SK-N-SH (cell line): Measurements from ENCODE around the gene PHACTR3. TPM values are rescaled to one million over a fixed set of nuclear protein-coding genes. Genes with fewer than 3 reads are reported as not detected.
"Not testable (repeated sequence)": the region's sequence is repeated elsewhere in the genome, so short reads cannot be mapped to it uniquely, and the experiment has no call there.

ENCODE experiments used
- CTCF ChIA-PET: fragments of 300-600, 350-600 bp; formaldehyde crosslinking; extraction: SDS; loops from one replicate; lab custom pipeline; 2021; lab: Yijun Ruan, JAX
- POLR2A ChIA-PET: fragments of 350-600 bp; sonication (Branson Sonifier 250); formaldehyde crosslinking; extraction: SDS; loops from one replicate; lab custom pipeline; 2020; ENCODE audit warnings: antibody characterized with exemption, inconsistent platforms; lab: Yijun Ruan, JAX
- DNase-seq: peaks from one replicate; pipeline ENCODE4 v3.0.0; 2012
- H2AFZ ChIP-seq: fragments of 200-600 bp; sonication (generic); 2 replicates; pipeline ENCODE4 v1.8.1; 2016; ENCODE audit warnings: antibody characterized with exemption, mild to moderate bottlenecking, low read depth
- H3F3A ChIP-seq: fragments of 200-600 bp; sonication (generic); replicated peaks from 2 replicates; pipeline ENCODE3; 2016; ENCODE audit warnings: antibody characterized with exemption, mild to moderate bottlenecking; ENCODE audit not compliant: insufficient read depth
- H3K27ac ChIP-seq, 2 experiments: fragments of 200-500 bp in 1 of 2; fragments of 200-600 bp in 1 of 2; sonication (Bioruptor generic) in 1 of 2; sonication (generic), shearing (Covaris generic) in 1 of 2; 2 replicates each; pipeline versions ENCODE4 v1.5.1 to v1.6.1; 2014 to 2016; ENCODE audit warnings: low read depth in 2 of 2, inconsistent platforms in 1 of 2, low read length in 1 of 2, mild to moderate bottlenecking in 1 of 2, mixed read lengths in 1 of 2
- H3K27me3 ChIP-seq: fragments of 200-600 bp; sonication (generic), shearing (Covaris generic); 2 replicates; pipeline ENCODE4 v1.6.1; 2016; ENCODE audit warnings: mixed run types; ENCODE audit not compliant: insufficient read depth
- H3K36me3 ChIP-seq, 2 experiments: fragments of 200-500 bp in 1 of 2; fragments of 200-600 bp in 1 of 2; sonication (Bioruptor generic) in 1 of 2; sonication (generic) in 1 of 2; replicated peaks in 1 of 2; 2 replicates each; pipeline versions ENCODE3 to v1.5.1; 2014 to 2016; ENCODE audit warnings: low read length in 1 of 2, mild to moderate bottlenecking in 1 of 2; ENCODE audit not compliant: insufficient read depth in 2 of 2, control insufficient read depth in 1 of 2
- H3K4me1 ChIP-seq, 2 experiments: fragments of 200-500 bp in 1 of 2; fragments of 200-600 bp in 1 of 2; sonication (Bioruptor generic) in 1 of 2; sonication (generic), shearing (Covaris generic) in 1 of 2; 2 replicates each; pipeline versions ENCODE4 v1.5.1 to v1.6.1; 2014 to 2016; ENCODE audit warnings: low read depth in 1 of 2, low read length in 1 of 2, mixed run types in 1 of 2; ENCODE audit not compliant: insufficient read depth in 2 of 2, control insufficient read depth in 1 of 2
- H3K4me2 ChIP-seq: fragments of 200-600 bp; sonication (generic), shearing (Covaris generic); 2 replicates; pipeline ENCODE4 v1.6.1; 2017; ENCODE audit warnings: mixed run types
- H3K4me3 ChIP-seq, 2 experiments: fragments of 200-500 bp in 1 of 2; fragments of 200-600 bp in 1 of 2; sonication (Bioruptor generic) in 1 of 2; sonication (generic), shearing (Covaris generic) in 1 of 2; 2 replicates each; pipeline versions ENCODE4 v1.5.1 to v1.8.1; 2014 to 2016; ENCODE audit warnings: low read depth in 2 of 2, inconsistent platforms in 1 of 2, low read length in 1 of 2, mild to moderate bottlenecking in 1 of 2, mixed read lengths in 1 of 2, moderate library complexity in 1 of 2
- H3K79me2 ChIP-seq: fragments of 200-600 bp; sonication (generic); 2 replicates; pipeline ENCODE4 v1.8.1; 2017; ENCODE audit warnings: mild to moderate bottlenecking; ENCODE audit not compliant: insufficient read depth
- H3K9ac ChIP-seq: fragments of 200-600 bp; sonication (generic); 2 replicates; pipeline ENCODE4 v1.6.1; 2017; ENCODE audit warnings: mixed run types
- H3K9me2 ChIP-seq: fragments of 200-600 bp; sonication (generic); 2 replicates; pipeline ENCODE4 v1.6.1; 2017; ENCODE audit warnings: mixed run types
- H3K9me3 ChIP-seq: fragments of 200-600 bp; sonication (generic); 2 replicates; pipeline ENCODE4 v1.6.1; 2017; ENCODE audit warnings: mixed run types, mild to moderate bottlenecking, moderate library complexity
- H4K20me1 ChIP-seq: fragments of 200-600 bp; sonication (generic); 2 replicates; pipeline ENCODE4 v1.6.1; 2017; ENCODE audit warnings: mild to moderate bottlenecking, mixed run types; ENCODE audit not compliant: insufficient read depth
- ELF1 ChIP-seq: IDR thresholded peaks from 2 replicates; pipeline ENCODE4 v1.4.0; 2012
- EP300 ChIP-seq, 2 experiments: IDR thresholded peaks; 2 replicates each; pipeline versions ENCODE4 v1.4.0 to v1.6.1; 2012; ENCODE audit warnings: borderline replicate concordance in 1 of 2, low read depth in 1 of 2, low read length in 1 of 2
- EZH2phosphoT487 ChIP-seq: fragments of 200-600 bp; sonication (generic); IDR thresholded peaks from 2 replicates; pipeline ENCODE4 v1.6.1; 2017; ENCODE audit warnings: low read depth, mixed run types, mild to moderate bottlenecking, antibody characterized with exemption, moderate library complexity, borderline replicate concordance
- FOSL2 ChIP-seq: IDR thresholded peaks from 2 replicates; pipeline ENCODE4 v1.4.0; 2012; ENCODE audit warnings: low read depth, mild to moderate bottlenecking, moderate library complexity, borderline replicate concordance
- FOXM1 ChIP-seq: IDR thresholded peaks from 2 replicates; pipeline ENCODE4 v1.4.0; 2012; ENCODE audit warnings: low read depth, mild to moderate bottlenecking
- GABPA ChIP-seq: IDR thresholded peaks from 2 replicates; pipeline ENCODE4 v1.4.0; 2012; ENCODE audit warnings: low read depth, mild to moderate bottlenecking
- GATA2 ChIP-seq: sonication (generic); formaldehyde crosslinking; IDR thresholded peaks from 2 replicates; pipeline ENCODE4 v1.5.0; 2020; ENCODE audit warnings: mild to moderate bottlenecking, missing genetic modification reagents
- IRF3 ChIP-seq: fragments of 150-350 bp; IDR thresholded peaks from 2 replicates; pipeline ENCODE4 v1.6.1; 2016; ENCODE audit warnings: mild to moderate bottlenecking, low read depth, low read length
- JUND ChIP-seq: IDR thresholded peaks from 2 replicates; pipeline ENCODE4 v1.4.0; 2012
- MAX ChIP-seq: IDR thresholded peaks from 2 replicates; pipeline ENCODE4 v1.4.0; 2012; ENCODE audit warnings: low read depth
- MEF2A ChIP-seq: IDR thresholded peaks from 2 replicates; pipeline ENCODE4 v1.4.0; 2012; ENCODE audit warnings: low read depth, borderline replicate concordance
- MXI1 ChIP-seq: IDR thresholded peaks from 2 replicates; pipeline ENCODE4 v1.6.1; 2012; ENCODE audit warnings: mild to moderate bottlenecking, low read depth, low read length, improper control_type of control experiment
- NFIC ChIP-seq: IDR thresholded peaks from 2 replicates; pipeline ENCODE4 v1.4.0; 2012; ENCODE audit warnings: borderline replicate concordance
- NRF1 ChIP-seq: IDR thresholded peaks from 2 replicates; pipeline ENCODE4 v1.6.1; 2012; ENCODE audit warnings: low read depth, mild to moderate bottlenecking, low read length
- PBX3 ChIP-seq: IDR thresholded peaks from 2 replicates; pipeline ENCODE4; 2012
- POLR2AphosphoS5 ChIP-seq: IDR thresholded peaks from 2 replicates; pipeline ENCODE4 v1.6.1; 2012; ENCODE audit warnings: low read depth, low read length
- RCOR1 ChIP-seq: fragments of 150-350 bp; IDR thresholded peaks from 2 replicates; pipeline ENCODE4 v1.6.1; 2017; ENCODE audit warnings: antibody characterized with exemption, low read length
- RFX5 ChIP-seq: IDR thresholded peaks from 2 replicates; pipeline ENCODE4 v1.6.1; 2012; ENCODE audit warnings: mild to moderate bottlenecking, improper control_type of control experiment, low read length
- RXRA ChIP-seq: IDR thresholded peaks from 2 replicates; pipeline ENCODE4 v1.4.0; 2012; ENCODE audit warnings: low read depth, mild to moderate bottlenecking, borderline replicate concordance
- TEAD4 ChIP-seq: IDR thresholded peaks from 2 replicates; pipeline ENCODE4 v1.4.0; 2012; ENCODE audit warnings: mild to moderate bottlenecking, borderline replicate concordance; ENCODE audit not compliant: insufficient read depth
- WGBS: methylation state at CpG from one replicate; pipeline ENCODE4 v1.1.6; 2017; ENCODE audit warnings: low lambda C conversion rate; 5-methylcytosine and 5-hydroxymethylcytosine counted together
- polyA plus RNA-seq, 3 experiments: library from polyadenylated mRNA; depleted of rRNA; stranded (reverse); fragments of >200 nt; gene quantifications; 2 replicates each; pipeline ENCODE4 v1.2.3, GENCODE V29; 2012

The PHACTR3 gene
- polyA plus RNA-seq, 1 of the 3 experiments (the other 2 are of a cell fraction): 0.10 TPM

GRCh38 chr20:59618131-59618530 is 13.8 kb downstream of the PHACTR3 start:
- ChIA-PET POLR2A (no interaction called here), CTCF (interaction anchor here (1.2 to 3.7 kb wide), 4 partner anchors 11 to 131 kb away, joined by 3 to 13 read pairs (median 4); no protein-coding TSS in a partner anchor)
- no peak overlapping the region for H3K4me3 ChIP-seq
- H3K4me1 ChIP-seq: peaks cover 0 to 6% of the 10 kb centered on the region in 2 experiments; a peak in 1 of 4 replicates
- no peak overlapping the region for H3K4me2 ChIP-seq
- H3K27ac ChIP-seq: no peak overlapping the region
- no peaks in the 10 kb centered on the region for H3K9me3 ChIP-seq
- H3K36me3 ChIP-seq: no peaks in the 10 kb centered on the region
- H3K9me2 ChIP-seq: no peaks in the 10 kb centered on the region
- H3K79me2 ChIP-seq: no peaks in the 10 kb centered on the region
- TF ChIP-seq RXRA (no peak), EP300 (IDR thresholded peaks at IDR 0.05; ENCODE audit: borderline replicate concordance in 1 of 2, low read depth in 1 of 2, low read length in 1 of 2) (no peak), GATA2 (CRISPR knock-in tag) (no peak), PBX3 (no peak), FOSL2 (no peak), NRF1 (no peak), NFIC (no peak), MXI1 (no peak), IRF3 (no peak), GABPA (no peak), ELF1 (no peak), RFX5 (no peak), MEF2A (no peak), POLR2AphosphoS5 (no peak), TEAD4 (no peak), MAX (no peak), FOXM1 (no peak), EZH2phosphoT487 (no peak), JUND (no peak), RCOR1 (no peak)
- no peaks in the 10 kb centered on the region for H3F3A ChIP-seq
- H3K9ac ChIP-seq: no peak overlapping the region
- peak; percentile 41 for DNase-seq
- no peaks in the 10 kb centered on the region for H4K20me1 ChIP-seq
- no peak overlapping the region for H2AFZ ChIP-seq
- WGBS: 32% methylated on average over 7 of the region's 8 CpGs
- no peaks in the 10 kb centered on the region for H3K27me3 ChIP-seq

DNA sequence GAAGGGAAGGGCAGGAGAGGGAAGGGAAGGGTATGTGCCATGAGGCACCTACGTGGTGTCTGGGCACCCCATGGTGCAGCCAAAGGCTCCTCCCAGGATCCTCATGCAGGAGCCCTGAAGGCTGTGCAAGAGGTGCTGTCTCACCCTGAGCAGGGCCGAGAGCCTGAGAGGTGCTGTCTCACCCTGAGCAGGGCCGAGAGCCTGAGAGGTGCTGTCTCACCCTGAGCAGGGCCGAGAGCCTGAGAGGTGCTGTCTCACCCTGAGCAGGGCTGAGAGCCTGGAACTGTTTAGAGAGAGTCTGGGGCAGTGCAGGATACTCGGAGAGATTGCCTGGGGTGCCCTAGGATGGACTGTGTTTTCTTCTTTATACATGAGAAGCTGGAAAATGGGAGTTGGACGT is 14.2 kb downstream of the PHACTR3 start:
- H3K9ac ChIP-seq, DNase-seq, H3K9me3 ChIP-seq, H3K4me1 ChIP-seq, POLR2A ChIA-PET, H3K4me2 ChIP-seq, H3K27me3 ChIP-seq, H3K36me3 ChIP-seq, H4K20me1 ChIP-seq, H3K79me2 ChIP-seq, H3F3A ChIP-seq, H3K27ac ChIP-seq, H2AFZ ChIP-seq, H3K9me2 ChIP-seq, H3K4me3 ChIP-seq: not testable (repeated sequence)
- 10% methylated on average over 4 of the region's 6 CpGs for WGBS
- CTCF ChIA-PET: interaction anchor here (1.2 to 3.7 kb wide), 3 partner anchors 21 to 130 kb away, joined by 3 to 13 read pairs (median 5); no protein-coding TSS in a partner anchor
